ENCODE measurements around the gene VAV1.

Gene VAV1

GRCh38 chr19:6833166-6833790 is 60.8 kb downstream of the VAV1 start:
- Histone ChIP-seq H3K27ac (ENCODE audit: low read depth, low read length, poor library complexity, severe bottlenecking) (no peak overlapping the region), H3K4me2 (ENCODE audit: low read length) (no peak overlapping the region), H3K4me1 (ENCODE audit: insufficient read depth, low read length, severe bottlenecking) (no peaks in the 10 kb centered on the region), H3K9me3 (ENCODE audit: low read length) (no peaks in the 10 kb centered on the region), H3K27me3 (ENCODE audit: insufficient read depth, low read length) (no peaks in the 10 kb centered on the region), H3K36me3 (ENCODE audit: insufficient read depth, low read length) (peaks cover 92% of the 10 kb centered on the region), H4K20me1 (ENCODE audit: insufficient read depth, low read length) (no peaks in the 10 kb centered on the region), H2AFZ (ENCODE audit: low read length) (no peak overlapping the region), H3K9ac (ENCODE audit: low read length) (no peak overlapping the region), H3K9me2 (ENCODE audit: low read depth, low read length) (no peaks in the 10 kb centered on the region), H3F3A (ENCODE audit: insufficient read depth, low read length) (no peaks in the 10 kb centered on the region), H3K4me3 (ENCODE audit: low read depth, low read length, poor library complexity, severe bottlenecking) (no peak overlapping the region), H3K79me2 (ENCODE audit: insufficient read depth, low read length) (no peaks in the 10 kb centered on the region)
- TF ChIP-seq EZH2 (IDR thresholded peaks at IDR 0.05; ENCODE audit: borderline replicate concordance, low read length) (no peak), CTCF (IDR thresholded peaks at IDR 0.05; ENCODE audit: low read length) (no peak)

GRCh38 chr19:6834433-6834832 is 61.9 kb downstream of the VAV1 start:
- Histone ChIP-seq H3K79me2 (ENCODE audit: insufficient read depth, low read length) (no peaks in the 10 kb centered on the region), H4K20me1 (ENCODE audit: insufficient read depth, low read length) (no peaks in the 10 kb centered on the region), H3F3A (ENCODE audit: insufficient read depth, low read length) (no peaks in the 10 kb centered on the region), H3K9me2 (ENCODE audit: low read depth, low read length) (no peaks in the 10 kb centered on the region), H3K27ac (ENCODE audit: low read depth, low read length, poor library complexity, severe bottlenecking) (no peak overlapping the region), H3K4me2 (ENCODE audit: low read length) (no peak overlapping the region), H2AFZ (ENCODE audit: low read length) (no peak overlapping the region), H3K9me3 (ENCODE audit: low read length) (no peaks in the 10 kb centered on the region), H3K4me1 (ENCODE audit: insufficient read depth, low read length, severe bottlenecking) (no peaks in the 10 kb centered on the region), H3K4me3 (ENCODE audit: low read depth, low read length, poor library complexity, severe bottlenecking) (no peak overlapping the region), H3K27me3 (ENCODE audit: insufficient read depth, low read length) (no peaks in the 10 kb centered on the region), H3K36me3 (ENCODE audit: insufficient read depth, low read length) (peaks cover 90% of the 10 kb centered on the region), H3K9ac (ENCODE audit: low read length) (no peak overlapping the region)
- TF ChIP-seq CTCF (IDR thresholded peaks at IDR 0.05; ENCODE audit: low read length) (no peak), EZH2 (IDR thresholded peaks at IDR 0.05; ENCODE audit: borderline replicate concordance, low read length) (no peak)

GRCh38 chr19:6835501-6835900 is 63.0 kb downstream of the VAV1 start:
- no peak for TF ChIP-seq EZH2 (IDR thresholded peaks at IDR 0.05; ENCODE audit: borderline replicate concordance, low read length)
- no peak for TF ChIP-seq CTCF (IDR thresholded peaks at IDR 0.05; ENCODE audit: low read length)
- H3K27me3 ChIP-seq (ENCODE audit: insufficient read depth, low read length): no peaks in the 10 kb centered on the region
- H3F3A ChIP-seq (ENCODE audit: insufficient read depth, low read length): no peaks in the 10 kb centered on the region
- H3K9ac ChIP-seq (ENCODE audit: low read length): no peak overlapping the region
- H3K9me2 ChIP-seq (ENCODE audit: low read depth, low read length): no peaks in the 10 kb centered on the region
- H3K27ac ChIP-seq (ENCODE audit: low read depth, low read length, poor library complexity, severe bottlenecking): no peak overlapping the region
- no peak overlapping the region for H2AFZ ChIP-seq (ENCODE audit: low read length)
- no peak overlapping the region for H3K4me3 ChIP-seq (ENCODE audit: low read depth, low read length, poor library complexity, severe bottlenecking)
- H3K79me2 ChIP-seq (ENCODE audit: insufficient read depth, low read length): no peaks in the 10 kb centered on the region
- no peaks in the 10 kb centered on the region for H3K4me1 ChIP-seq (ENCODE audit: insufficient read depth, low read length, severe bottlenecking)
- peaks cover 85% of the 10 kb centered on the region for H3K36me3 ChIP-seq (ENCODE audit: insufficient read depth, low read length)
- no peaks in the 10 kb centered on the region for H3K9me3 ChIP-seq (ENCODE audit: low read length)
- no peaks in the 10 kb centered on the region for H4K20me1 ChIP-seq (ENCODE audit: insufficient read depth, low read length)
- no peak overlapping the region for H3K4me2 ChIP-seq (ENCODE audit: low read length)
